Mesendoderm (in vitro differentiated cells): Measurements from ENCODE around the gene SMYD3.

Source experiments
- DNase-seq: peaks from one replicate; pipeline ENCODE4 v3.0.0; 2013
- H2AK5ac ChIP-seq: 2 replicates; pipeline ENCODE4 v1.6.1; 2013; ENCODE audit warnings: low read length, inconsistent platforms
- H2BK120ac ChIP-seq: 2 replicates; pipeline ENCODE4 v1.6.1; 2013; ENCODE audit warnings: low read depth, mild to moderate bottlenecking, low read length, moderate library complexity, mixed read lengths
- H2BK15ac ChIP-seq: replicated peaks from 2 replicates; pipeline ENCODE4 v1.6.1; 2013; ENCODE audit warnings: low read depth, mild to moderate bottlenecking, moderate library complexity
- H2BK5ac ChIP-seq: 2 replicates; pipeline ENCODE4 v1.6.1; 2013; ENCODE audit warnings: low read length, inconsistent platforms
- H3K18ac ChIP-seq: 2 replicates; pipeline ENCODE4 v1.6.1; 2013; ENCODE audit warnings: mild to moderate bottlenecking, low read length, mixed read lengths
- H3K23ac ChIP-seq: one replicate; pipeline ENCODE4 v1.6.1; 2013; ENCODE audit warnings: low read length
- H3K27ac ChIP-seq: 2 replicates; pipeline ENCODE4 v1.5.1; 2013; ENCODE audit warnings: low read depth, mild to moderate bottlenecking, inconsistent platforms, low read length, moderate library complexity
- H3K27me3 ChIP-seq: 2 replicates; pipeline ENCODE4 v1.6.1; 2013; ENCODE audit warnings: low read length, control low read depth, mild to moderate bottlenecking, inconsistent platforms; ENCODE audit not compliant: insufficient read depth, poor library complexity
- H3K36me3 ChIP-seq: 2 replicates; pipeline ENCODE4 v1.6.1; 2013; ENCODE audit warnings: low read length, inconsistent platforms; ENCODE audit not compliant: control insufficient read depth, insufficient read depth
- H3K4ac ChIP-seq: one replicate; pipeline ENCODE4 v1.6.1; 2013; ENCODE audit warnings: low read depth, mild to moderate bottlenecking, low read length, moderate library complexity
- H3K4me1 ChIP-seq: 2 replicates; pipeline ENCODE4 v1.6.1; 2013; ENCODE audit warnings: low read depth, low read length, inconsistent platforms; ENCODE audit not compliant: control insufficient read depth
- H3K4me2 ChIP-seq: 2 replicates; pipeline ENCODE4 v1.6.1; 2013; ENCODE audit warnings: low read length
- H3K4me3 ChIP-seq: 2 replicates; pipeline ENCODE4 v1.5.1; 2013; ENCODE audit warnings: mild to moderate bottlenecking, low read length
- H3K56ac ChIP-seq: one replicate; pipeline ENCODE4 v1.6.1; 2013; ENCODE audit warnings: low read length
- H3K79me1 ChIP-seq: 2 replicates; pipeline ENCODE4 v1.6.1; 2013; ENCODE audit warnings: low read length, inconsistent platforms
- H3K79me2 ChIP-seq: 2 replicates; pipeline ENCODE4 v1.6.1; 2013; ENCODE audit warnings: mild to moderate bottlenecking, low read length; ENCODE audit not compliant: control insufficient read depth, insufficient read depth
- H3K9ac ChIP-seq: 2 replicates; pipeline ENCODE4 v1.6.1; 2013; ENCODE audit warnings: low read length, inconsistent platforms
- H4K5ac ChIP-seq: one replicate; pipeline ENCODE4 v1.6.1; 2013; ENCODE audit warnings: low read length
- H4K8ac ChIP-seq: one replicate; pipeline ENCODE4 v1.6.1; 2013; ENCODE audit warnings: low read depth, mild to moderate bottlenecking, control low read depth, low read length, moderate library complexity
- WGBS: extraction: QIAGEN DNeasy Blood & Tissue Kit; methylation state at CpG from one replicate; pipeline ENCODE4 v1.1.7; 2013; ENCODE audit warnings: low lambda C conversion rate, missing lambda C conversion rate; ENCODE audit not compliant: insufficient coverage; ENCODE audit errors: extremely low coverage; 5-methylcytosine and 5-hydroxymethylcytosine counted together

Gene SMYD3

DNA sequence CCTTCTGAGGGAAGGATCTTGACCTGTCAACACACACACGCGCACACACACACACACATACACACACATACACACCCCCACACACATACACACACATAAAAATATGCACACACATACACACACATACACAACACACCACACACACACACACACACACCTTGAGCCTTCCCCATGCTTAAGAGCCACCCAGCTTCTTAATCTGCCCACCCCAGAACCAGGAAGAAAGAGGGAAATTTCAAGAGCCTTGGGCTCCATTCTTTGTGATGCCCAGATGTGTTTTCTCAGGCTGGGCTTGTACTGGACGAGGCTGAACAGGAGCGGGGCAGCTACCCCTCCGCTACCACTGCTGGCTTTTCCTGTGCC, 708.7 kb downstream of the SMYD3 start:
- Histone ChIP-seq H3K27me3 (no peaks in the 10 kb centered on the region), H3K4me3 (no peak overlapping the region), H3K4me2 (no peak overlapping the region), H2BK15ac (no peak overlapping the region), H4K5ac (no peak overlapping the region), H2AK5ac (no peak overlapping the region), H3K9ac (no peak overlapping the region), H3K23ac (no peak overlapping the region), H4K8ac (no peak overlapping the region), H3K79me1 (no peaks in the 10 kb centered on the region), H3K4ac (no peak overlapping the region), H3K36me3 (no peaks in the 10 kb centered on the region), H3K27ac (no peak overlapping the region), H2BK5ac (no peak overlapping the region), H3K18ac (no peak overlapping the region), H3K56ac (no peak overlapping the region), H3K4me1 (no peaks in the 10 kb centered on the region), H3K79me2 (no peaks in the 10 kb centered on the region), H2BK120ac (no peak overlapping the region)
- no peak for DNase-seq
- no CpG with 5 or more reads among the region's 5 CpGs for WGBS

DNA sequence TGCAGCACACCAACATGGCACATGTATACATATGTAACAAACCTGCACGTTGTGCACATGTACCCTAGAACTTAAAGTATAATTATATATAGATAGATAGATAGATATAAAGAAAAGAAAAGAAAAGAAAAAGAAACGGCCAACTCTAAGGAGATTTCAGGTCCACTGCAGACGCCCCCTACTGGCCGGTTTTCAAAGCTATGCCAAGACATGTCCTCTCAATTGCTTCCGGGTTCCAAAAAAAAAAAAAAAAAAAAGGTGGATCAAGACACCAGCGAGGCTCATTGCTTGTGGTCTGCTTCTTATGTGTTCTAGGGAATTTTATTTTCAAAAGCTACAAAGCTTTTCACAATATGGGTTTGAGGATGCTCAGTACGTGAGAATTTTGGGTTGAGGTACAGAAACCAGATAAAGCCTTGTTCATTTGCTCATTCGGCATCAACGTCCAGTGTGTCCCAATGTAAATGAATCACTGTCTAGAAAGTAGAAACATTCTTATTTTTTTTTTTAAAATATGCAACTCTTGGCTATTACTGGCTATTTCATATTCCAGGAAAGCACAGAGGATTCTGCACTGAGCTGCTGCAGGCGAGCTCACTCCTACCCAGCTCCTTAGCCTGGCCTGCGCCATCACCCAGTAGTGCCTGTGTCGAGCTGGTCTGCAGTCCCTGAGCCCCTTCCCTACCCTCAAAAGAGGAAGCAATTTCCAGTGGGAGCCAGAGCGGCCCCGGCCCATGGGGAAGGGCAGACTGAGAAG, 709.3 kb downstream of the SMYD3 start:
- H3K27ac ChIP-seq = no peak overlapping the region

DNA sequence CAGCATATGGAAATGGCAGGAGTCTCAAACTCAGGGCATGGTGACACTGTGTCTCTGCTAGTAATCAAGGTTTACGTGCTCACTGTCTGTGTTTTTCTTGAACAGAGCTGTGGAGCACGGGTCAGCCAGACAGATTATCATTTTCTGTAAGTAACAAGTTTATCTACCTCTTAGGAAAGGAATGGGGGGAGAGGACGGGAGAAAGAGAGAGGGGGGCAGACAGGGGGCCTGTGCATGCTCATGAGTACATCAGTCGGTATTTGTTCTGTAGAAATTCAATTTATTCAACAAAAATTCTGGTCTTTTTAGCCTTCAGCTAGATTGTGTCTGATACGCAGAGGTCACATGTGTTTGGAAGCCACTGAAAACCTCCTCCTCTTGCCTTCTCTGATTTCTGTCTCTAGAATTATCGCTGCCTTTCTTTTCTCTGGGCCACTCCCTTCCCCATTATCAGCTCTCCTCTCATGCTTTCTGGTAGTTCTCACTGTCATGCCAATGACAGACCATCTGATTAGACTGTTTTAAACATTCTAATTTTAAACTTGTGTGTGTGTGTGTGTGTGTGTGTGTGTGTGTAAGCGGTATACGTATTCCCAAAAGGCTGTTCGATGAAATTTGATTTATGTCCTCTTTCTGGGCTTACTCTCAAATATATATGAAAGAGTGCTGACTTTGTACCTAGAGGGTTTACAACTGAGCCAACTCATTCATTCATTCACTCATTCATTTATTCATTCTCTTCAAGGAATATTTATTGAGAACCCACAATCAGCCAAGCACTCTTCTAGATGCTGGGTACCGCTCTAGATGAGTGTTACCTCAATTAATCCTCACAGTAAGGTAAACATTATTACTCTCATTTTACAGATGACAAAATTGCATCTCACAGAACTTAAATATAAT, 715.4 kb downstream of the SMYD3 start:
- no peak overlapping the region for H3K4me3 ChIP-seq
- no peak overlapping the region for H3K4ac ChIP-seq
- DNase-seq = no peak
- no peak overlapping the region for H4K5ac ChIP-seq
- no peaks in the 10 kb centered on the region for H3K27me3 ChIP-seq
- H4K8ac ChIP-seq = no peak overlapping the region
- no CpG with 5 or more reads among the region's 10 CpGs for WGBS
- H3K36me3 ChIP-seq = no peaks in the 10 kb centered on the region
- H3K27ac ChIP-seq = no peak overlapping the region
- H2BK5ac ChIP-seq = no peak overlapping the region
- H3K9ac ChIP-seq = no peak overlapping the region
- no peak overlapping the region for H2AK5ac ChIP-seq
- no peak overlapping the region for H3K56ac ChIP-seq
- no peaks in the 10 kb centered on the region for H3K4me1 ChIP-seq
- no peaks in the 10 kb centered on the region for H3K79me1 ChIP-seq
- H3K4me2 ChIP-seq = no peak overlapping the region
- no peak overlapping the region for H2BK15ac ChIP-seq
- H2BK120ac ChIP-seq = no peak overlapping the region
- H3K18ac ChIP-seq = no peak overlapping the region
- no peaks in the 10 kb centered on the region for H3K79me2 ChIP-seq
- no peak overlapping the region for H3K23ac ChIP-seq

More for the DNA sequence above, 709.3 kb downstream of the SMYD3 start:
- H2BK15ac ChIP-seq = no peak overlapping the region
- H3K23ac ChIP-seq = no peak overlapping the region
- no peak overlapping the region for H2BK5ac ChIP-seq
- no peak overlapping the region for H3K4ac ChIP-seq
- H3K79me1 ChIP-seq = no peaks in the 10 kb centered on the region
- no peak overlapping the region for H4K8ac ChIP-seq
- no peaks in the 10 kb centered on the region for H3K36me3 ChIP-seq
- no peaks in the 10 kb centered on the region for H3K27me3 ChIP-seq
- no peaks in the 10 kb centered on the region for H3K79me2 ChIP-seq
- no CpG with 5 or more reads among the region's 14 CpGs for WGBS
- H3K56ac ChIP-seq = no peak overlapping the region
- no peak overlapping the region for H2BK120ac ChIP-seq
- no peak overlapping the region for H2AK5ac ChIP-seq
- H3K4me1 ChIP-seq = no peaks in the 10 kb centered on the region
- no peak overlapping the region for H3K9ac ChIP-seq
- DNase-seq = peak; percentile 69
- no peak overlapping the region for H3K4me3 ChIP-seq
- H3K4me2 ChIP-seq = no peak overlapping the region
- H3K18ac ChIP-seq = no peak overlapping the region
- no peak overlapping the region for H4K5ac ChIP-seq

- H3K27ac ChIP-seq = no peak overlapping the region
- H3K4me2 ChIP-seq = no peak overlapping the region
- no peaks in the 10 kb centered on the region for H3K4me1 ChIP-seq
- no peak overlapping the region for H3K56ac ChIP-seq
- no peak overlapping the region for H3K18ac ChIP-seq
- no peak overlapping the region for H2BK120ac ChIP-seq
- H3K36me3 ChIP-seq = no peaks in the 10 kb centered on the region
- no peak overlapping the region for H3K4me3 ChIP-seq
- H3K4ac ChIP-seq = no peak overlapping the region
- no peak overlapping the region for H2BK15ac ChIP-seq
- H3K23ac ChIP-seq = no peak overlapping the region
- H2AK5ac ChIP-seq = no peak overlapping the region
- DNase-seq = no peak
- H3K27me3 ChIP-seq = no peaks in the 10 kb centered on the region
- H3K79me2 ChIP-seq = no peaks in the 10 kb centered on the region
- H4K5ac ChIP-seq = no peak overlapping the region
- no peak overlapping the region for H3K9ac ChIP-seq
- no peak overlapping the region for H2BK5ac ChIP-seq
- H3K79me1 ChIP-seq = no peaks in the 10 kb centered on the region
- WGBS = no CpG with 5 or more reads among the region's 2 CpGs
- no peak overlapping the region for H4K8ac ChIP-seq
Observed at GRCh38 chr1:245790441-245790840, 716.6 kb downstream of the SMYD3 start.

DNA sequence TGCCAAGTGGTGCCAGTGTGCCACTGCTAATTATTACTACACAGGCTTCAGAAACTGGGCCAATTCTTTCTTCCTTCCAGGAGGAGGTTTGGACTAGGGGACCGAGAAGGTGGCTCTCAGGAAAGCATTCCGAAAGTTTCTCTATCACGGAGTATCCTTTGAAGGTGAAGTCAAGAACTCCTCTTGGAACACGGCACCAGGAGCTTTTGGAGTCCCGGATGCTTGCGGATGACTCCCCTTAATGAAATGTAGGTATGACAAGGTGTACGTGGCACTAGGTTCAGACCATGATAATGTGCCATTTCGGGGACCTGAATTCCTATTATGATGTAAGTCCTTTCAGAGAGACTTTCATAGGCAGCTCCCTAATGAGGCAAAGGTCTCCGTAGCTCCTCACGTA, 718.2 kb downstream of the SMYD3 start:
- no CpG with 5 or more reads among the region's 10 CpGs for WGBS
- H3K4ac ChIP-seq = no peak overlapping the region
- H3K27me3 ChIP-seq = no peaks in the 10 kb centered on the region
- no peak overlapping the region for H4K5ac ChIP-seq
- no peak overlapping the region for H2BK120ac ChIP-seq
- no peaks in the 10 kb centered on the region for H3K79me1 ChIP-seq
- no peak overlapping the region for H3K4me2 ChIP-seq
- no peaks in the 10 kb centered on the region for H3K4me1 ChIP-seq
- no peak overlapping the region for H3K18ac ChIP-seq
- no peak overlapping the region for H3K56ac ChIP-seq
- H3K4me3 ChIP-seq = no peak overlapping the region
- H4K8ac ChIP-seq = no peak overlapping the region
- H2AK5ac ChIP-seq = no peak overlapping the region
- DNase-seq = no peak
- H2BK5ac ChIP-seq = no peak overlapping the region
- H3K36me3 ChIP-seq = no peaks in the 10 kb centered on the region
- no peaks in the 10 kb centered on the region for H3K79me2 ChIP-seq
- no peak overlapping the region for H2BK15ac ChIP-seq
- no peak overlapping the region for H3K27ac ChIP-seq
- H3K23ac ChIP-seq = no peak overlapping the region
- no peak overlapping the region for H3K9ac ChIP-seq
